Chondrocyte (in vitro differentiated cells): ENCODE measurements around the gene KCTD16. TPM values are rescaled to one million over a fixed set of nuclear protein-coding genes. Genes with fewer than 3 reads are reported as not detected.

Experiments
- DNase-seq: peaks from one replicate; pipeline ENCODE4 v3.0.0; 2021; ENCODE audit warnings: mixed read lengths, low spot score
- H3K27ac Mint-ChIP-seq: one replicate; pipeline ENCODE4 v1.8.0; 2021; ENCODE audit warnings: mild to moderate bottlenecking, moderate library complexity, mixed read lengths; ENCODE audit not compliant: unreplicated experiment
- H3K27me3 Mint-ChIP-seq: 2 replicates; pipeline ENCODE4 v1.8.0; 2021; ENCODE audit warnings: low read depth, mixed read lengths
- H3K36me3 Mint-ChIP-seq: 2 replicates; pipeline ENCODE4 v1.8.0; 2021; ENCODE audit warnings: low read depth, mixed read lengths
- H3K4me1 Mint-ChIP-seq: 2 replicates; pipeline ENCODE4 v1.8.0; 2021; ENCODE audit warnings: low read depth, mild to moderate bottlenecking, mixed read lengths
- H3K4me3 Mint-ChIP-seq: one replicate; pipeline ENCODE4 v1.8.0; 2021; ENCODE audit warnings: mild to moderate bottlenecking, moderate library complexity, mixed read lengths; ENCODE audit not compliant: unreplicated experiment
- H3K9me3 Mint-ChIP-seq: 2 replicates; pipeline ENCODE4 v1.8.0; 2021; ENCODE audit warnings: low read depth, mixed read lengths
- total RNA-seq: library from RNA; stranded (reverse); gene quantifications from 3 replicates; pipeline ENCODE4 v1.2.1, GENCODE V29; 2021
- TF ChIP-seq, protein P1 (sequence below): fragments of 200-600 bp; sonication (generic); IDR thresholded peaks from 2 replicates; pipeline ENCODE4 v1.5.0; 2021; ENCODE audit warnings: antibody characterized with exemption, mild to moderate bottlenecking, moderate library complexity

Gene KCTD16
- total RNA-seq, 1 donor from 2014 or later = 1.5 TPM

DNA sequence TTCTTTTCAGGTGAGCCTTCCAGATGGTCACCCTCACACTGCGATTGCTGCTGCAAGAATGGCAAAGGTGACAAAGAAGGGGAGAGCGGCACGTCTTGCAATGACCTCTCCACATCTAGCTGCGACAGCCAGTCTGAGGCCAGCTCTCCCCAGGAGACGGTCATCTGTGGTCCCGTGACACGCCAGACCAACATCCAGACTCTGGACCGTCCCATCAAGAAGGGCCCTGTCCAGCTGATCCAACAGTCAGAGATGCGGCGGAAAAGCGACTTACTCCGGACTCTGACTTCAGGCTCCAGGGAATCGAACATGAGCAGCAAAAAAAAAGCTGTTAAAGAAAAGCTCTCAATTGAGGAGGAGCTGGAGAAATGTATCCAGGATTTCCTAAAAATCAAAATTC is 303.0 kb downstream of the KCTD16 start:
- Mint-ChIP-seq H3K27ac (no peak overlapping the region), H3K4me3 (no peak overlapping the region), H3K9me3 (no peaks in the 10 kb centered on the region), H3K27me3 (no peaks in the 10 kb centered on the region), H3K36me3 (no peaks in the 10 kb centered on the region), H3K4me1 (peaks cover 5% of the 10 kb centered on the region)
- TF ChIP-seq, protein P1, sequence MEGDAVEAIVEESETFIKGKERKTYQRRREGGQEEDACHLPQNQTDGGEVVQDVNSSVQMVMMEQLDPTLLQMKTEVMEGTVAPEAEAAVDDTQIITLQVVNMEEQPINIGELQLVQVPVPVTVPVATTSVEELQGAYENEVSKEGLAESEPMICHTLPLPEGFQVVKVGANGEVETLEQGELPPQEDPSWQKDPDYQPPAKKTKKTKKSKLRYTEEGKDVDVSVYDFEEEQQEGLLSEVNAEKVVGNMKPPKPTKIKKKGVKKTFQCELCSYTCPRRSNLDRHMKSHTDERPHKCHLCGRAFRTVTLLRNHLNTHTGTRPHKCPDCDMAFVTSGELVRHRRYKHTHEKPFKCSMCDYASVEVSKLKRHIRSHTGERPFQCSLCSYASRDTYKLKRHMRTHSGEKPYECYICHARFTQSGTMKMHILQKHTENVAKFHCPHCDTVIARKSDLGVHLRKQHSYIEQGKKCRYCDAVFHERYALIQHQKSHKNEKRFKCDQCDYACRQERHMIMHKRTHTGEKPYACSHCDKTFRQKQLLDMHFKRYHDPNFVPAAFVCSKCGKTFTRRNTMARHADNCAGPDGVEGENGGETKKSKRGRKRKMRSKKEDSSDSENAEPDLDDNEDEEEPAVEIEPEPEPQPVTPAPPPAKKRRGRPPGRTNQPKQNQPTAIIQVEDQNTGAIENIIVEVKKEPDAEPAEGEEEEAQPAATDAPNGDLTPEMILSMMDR = no peak
- no peak for DNase-seq

DNA sequence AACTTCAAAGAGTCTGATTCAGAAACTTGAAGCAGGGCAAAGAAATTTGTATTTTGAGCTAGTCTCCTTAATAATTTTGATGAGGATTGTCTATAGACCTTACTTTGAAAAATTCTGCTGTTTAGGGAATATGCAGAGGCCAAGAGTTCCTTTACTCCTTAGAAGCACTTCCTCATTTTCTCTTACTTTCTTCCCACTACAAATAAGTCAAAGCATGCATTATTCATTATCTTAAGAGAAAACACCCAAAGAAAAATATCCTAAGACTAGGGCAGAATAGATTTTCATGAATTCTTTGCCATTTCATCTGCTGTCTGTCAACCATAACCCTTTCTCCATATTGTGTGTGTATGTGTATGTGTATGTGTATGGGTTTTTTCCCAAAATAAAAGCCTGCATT is 307.9 kb downstream of the KCTD16 start:
- no peaks in the 10 kb centered on the region for H3K9me3 Mint-ChIP-seq
- TF ChIP-seq, protein P1 = no peak
- no peak overlapping the region for H3K27ac Mint-ChIP-seq
- H3K4me3 Mint-ChIP-seq = no peak overlapping the region
- DNase-seq = no peak
- H3K36me3 Mint-ChIP-seq = no peaks in the 10 kb centered on the region
- no peaks in the 10 kb centered on the region for H3K4me1 Mint-ChIP-seq
- no peaks in the 10 kb centered on the region for H3K27me3 Mint-ChIP-seq

DNA sequence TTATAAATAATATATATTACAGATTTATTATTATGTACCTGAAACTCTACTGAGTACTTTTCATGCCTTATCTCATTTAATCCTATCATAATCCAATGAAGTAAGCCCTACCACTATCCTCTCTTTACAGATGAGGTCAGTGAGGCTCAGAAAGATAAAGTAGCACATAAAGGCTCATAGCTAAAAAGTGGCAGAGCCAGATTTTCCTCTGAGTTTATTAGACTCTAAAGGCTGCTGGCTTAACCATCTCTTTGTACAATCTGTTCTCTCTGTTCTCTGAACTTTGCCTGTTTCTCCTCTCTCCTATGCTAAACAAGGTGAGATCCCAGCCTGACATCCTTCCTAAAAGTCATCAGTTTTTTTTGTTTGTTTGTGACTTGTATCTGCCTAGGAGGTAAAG is 311.2 kb downstream of the KCTD16 start:
- H3K9me3 Mint-ChIP-seq = no peaks in the 10 kb centered on the region
- no peaks in the 10 kb centered on the region for H3K36me3 Mint-ChIP-seq
- H3K4me1 Mint-ChIP-seq = peaks cover 10% of the 10 kb centered on the region
- H3K27ac Mint-ChIP-seq = no peak overlapping the region
- TF ChIP-seq, protein P1 = no peak
- DNase-seq = no peak
- H3K4me3 Mint-ChIP-seq = no peak overlapping the region
- H3K27me3 Mint-ChIP-seq = no peaks in the 10 kb centered on the region

DNA sequence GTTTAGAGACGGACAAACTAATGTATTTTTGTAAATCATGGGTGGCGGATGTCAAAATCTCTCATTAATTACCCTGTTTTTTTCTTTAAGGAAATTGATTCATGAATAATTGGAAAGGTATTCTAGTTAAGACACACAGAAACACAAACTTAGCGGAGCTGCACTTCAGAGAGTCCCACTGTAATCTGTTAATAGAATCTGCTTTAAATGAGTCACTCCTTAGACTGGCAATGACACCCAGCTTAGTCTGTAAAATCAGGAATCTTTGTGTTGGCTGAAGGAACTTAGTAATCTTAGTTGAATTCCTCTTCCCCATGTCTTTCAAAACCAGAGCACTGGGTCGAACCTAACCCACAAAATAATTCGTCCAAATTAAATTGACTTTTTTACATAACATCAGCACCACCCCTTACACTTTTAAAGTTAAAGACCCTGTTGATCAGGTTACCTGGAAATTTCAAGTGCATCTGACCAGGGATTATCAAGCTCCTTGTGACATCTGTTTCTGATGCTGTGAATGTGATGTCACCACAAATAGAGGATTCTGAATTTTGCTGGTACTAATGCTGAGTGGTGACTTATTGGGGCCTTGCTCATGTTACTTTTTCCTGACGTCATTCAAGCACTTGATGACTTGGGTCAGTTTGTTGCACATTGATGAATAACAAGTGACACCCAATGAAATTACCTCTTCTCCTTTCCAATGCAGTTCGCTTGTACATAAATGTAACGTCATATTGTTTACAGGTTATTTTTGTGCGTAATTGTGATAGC is 313.6 kb downstream of the KCTD16 start:
- H3K27me3 Mint-ChIP-seq = no peaks in the 10 kb centered on the region
- H3K36me3 Mint-ChIP-seq = no peaks in the 10 kb centered on the region
- peaks cover 10% of the 10 kb centered on the region for H3K4me1 Mint-ChIP-seq
- no peaks in the 10 kb centered on the region for H3K9me3 Mint-ChIP-seq
- TF ChIP-seq, protein P1 = no peak
- no peak overlapping the region for H3K4me3 Mint-ChIP-seq
- no peak for DNase-seq
- H3K27ac Mint-ChIP-seq = no peak overlapping the region

DNA sequence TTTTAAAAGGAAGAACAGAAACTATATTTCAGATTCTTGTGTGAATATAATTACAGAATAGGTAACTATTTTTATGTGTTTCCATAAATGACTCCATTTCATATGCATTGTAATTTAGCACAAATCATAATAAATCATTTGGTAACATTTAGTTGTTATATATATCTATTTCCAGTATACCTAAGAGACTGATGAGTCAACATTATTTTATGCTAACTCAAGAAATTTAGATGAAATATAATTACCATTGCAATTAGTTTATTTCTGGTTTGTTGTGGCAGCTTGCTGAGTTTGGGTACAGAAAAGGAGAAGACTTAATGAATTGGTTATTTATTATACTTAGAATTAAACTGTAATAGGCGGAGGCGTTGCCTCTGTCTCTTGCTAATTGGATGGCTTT is 314.9 kb downstream of the KCTD16 start:
- H3K9me3 Mint-ChIP-seq = peaks cover 6% of the 10 kb centered on the region
- no peak overlapping the region for H3K27ac Mint-ChIP-seq
- DNase-seq = no peak
- no peaks in the 10 kb centered on the region for H3K36me3 Mint-ChIP-seq
- H3K4me1 Mint-ChIP-seq = peaks cover 10% of the 10 kb centered on the region
- H3K27me3 Mint-ChIP-seq = no peaks in the 10 kb centered on the region
- no peak overlapping the region for H3K4me3 Mint-ChIP-seq
- TF ChIP-seq, protein P1 = no peak
